ENCODE measurements around the gene HNRNPLL. TPM values are rescaled to one million over a fixed set of nuclear protein-coding genes. Genes with fewer than 3 reads are reported as not detected.
A peak's percentile ranks its signal among the peaks of the same experiment; 100 is the strongest.
"Not testable (repeated sequence)": the region's sequence is repeated elsewhere in the genome, so short reads cannot be mapped to it uniquely, and the experiment has no call there.

Gene HNRNPLL
- total RNA-seq, 2 donors from 2014 or later = 54.5 to 88.4 TPM

DNA sequence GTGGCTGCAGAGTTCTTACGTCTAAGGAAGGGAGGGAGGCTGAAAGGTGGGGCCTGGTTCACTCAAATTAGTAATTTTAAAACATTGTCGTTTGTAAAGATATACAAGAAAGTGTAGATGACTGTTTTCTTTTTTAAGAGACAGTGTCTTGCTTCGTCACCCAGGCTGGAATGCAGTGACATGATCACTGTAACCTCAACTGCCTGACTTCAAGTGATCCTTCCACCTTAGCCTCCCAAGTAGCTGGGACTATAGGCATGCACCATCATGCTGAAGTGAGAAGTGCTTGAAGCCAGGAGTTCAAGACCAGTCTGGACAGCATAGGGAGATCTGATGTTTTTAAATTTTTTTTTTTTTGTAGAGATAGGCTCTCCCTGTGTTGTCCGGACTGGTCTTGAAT is 52.9 kb downstream of the HNRNPLL start:
- ATAC-seq = no peak
- Mint-ChIP-seq H3K4me1 (ENCODE audit: low read depth in 2 of 2) (peaks cover 0 to 5% of the 10 kb centered on the region in 2 donors), H3K4me3 (no peak overlapping the region), H3K36me3 (no peaks in the 10 kb centered on the region), H3K27ac (no peak overlapping the region), H3K9me3 (no peaks in the 10 kb centered on the region), H3K27me3 (peaks cover 0 to 7% of the 10 kb centered on the region in 2 donors)
- no peak for DNase-seq (ENCODE audit: low spot score)

DNA sequence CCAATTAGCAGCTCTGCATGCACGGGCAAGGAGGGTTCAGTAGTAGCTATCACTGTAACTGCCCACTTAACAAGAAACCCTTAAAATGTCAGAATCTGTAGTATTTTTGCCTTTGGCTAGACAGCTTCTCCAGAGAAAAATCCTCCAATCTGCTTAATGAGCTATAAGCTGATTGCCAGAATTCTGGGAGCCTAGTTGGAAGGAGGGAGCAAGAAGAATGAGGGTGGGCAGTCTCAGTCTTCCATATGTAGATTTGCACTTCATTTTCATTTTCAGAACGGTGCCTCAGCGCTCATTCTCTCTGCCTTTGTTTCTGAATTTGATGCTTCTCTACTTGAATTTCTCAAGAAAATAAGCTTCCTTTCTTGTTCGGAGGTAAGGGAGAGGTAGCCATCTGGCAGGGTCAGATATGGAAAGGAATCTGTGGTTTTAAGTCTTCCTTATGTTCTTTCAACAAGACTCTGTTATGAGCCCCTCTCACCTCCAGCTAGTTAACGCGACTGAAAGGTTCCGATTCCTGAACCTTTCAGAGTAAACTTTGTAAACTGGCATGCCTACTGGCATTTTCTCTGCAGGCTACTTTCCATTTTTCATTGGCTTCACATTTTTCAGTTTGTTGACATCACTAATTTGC is 53.5 kb downstream of the HNRNPLL start:
- Mint-ChIP-seq H3K36me3 (no peaks in the 10 kb centered on the region), H3K4me3 (no peak overlapping the region), H3K27me3 (peaks cover 5% of the 10 kb centered on the region in 2 donors), H3K4me1 (ENCODE audit: low read depth in 2 of 2) (peaks cover 0 to 5% of the 10 kb centered on the region in 2 donors), H3K9me3 (no peaks in the 10 kb centered on the region), H3K27ac (no peak overlapping the region)
- no peak for DNase-seq (ENCODE audit: low spot score)
- no peak for ATAC-seq

DNA sequence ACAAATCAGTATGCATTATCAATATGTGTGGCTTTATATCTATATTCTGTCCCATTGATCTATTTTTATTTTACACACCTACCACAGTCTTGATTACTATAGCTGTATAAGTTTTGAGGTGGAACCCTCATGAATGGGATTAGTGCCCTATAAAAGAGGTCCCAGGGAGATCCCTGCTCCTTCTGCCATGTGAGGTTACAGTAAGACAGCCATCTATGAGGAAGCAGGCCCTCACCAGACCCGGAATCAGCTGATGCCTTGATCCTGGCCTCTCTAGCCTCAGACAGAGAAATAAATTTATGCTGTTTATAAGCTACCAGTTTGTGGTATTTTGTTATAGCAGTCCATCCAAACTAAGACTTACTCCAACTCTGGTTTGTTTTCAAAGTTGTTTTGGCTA is 54.9 kb downstream of the HNRNPLL start:
- Mint-ChIP-seq H3K27ac (no peak overlapping the region), H3K4me1 (ENCODE audit: low read depth in 2 of 2) (peaks cover 4 to 9% of the 10 kb centered on the region in 2 donors), H3K36me3 (no peaks in the 10 kb centered on the region), H3K4me3 (no peak overlapping the region), H3K27me3 (peaks cover 5 to 8% of the 10 kb centered on the region in 2 donors), H3K9me3 (no peaks in the 10 kb centered on the region)
- no peak for ATAC-seq
- no peak for DNase-seq (ENCODE audit: low spot score)

DNA sequence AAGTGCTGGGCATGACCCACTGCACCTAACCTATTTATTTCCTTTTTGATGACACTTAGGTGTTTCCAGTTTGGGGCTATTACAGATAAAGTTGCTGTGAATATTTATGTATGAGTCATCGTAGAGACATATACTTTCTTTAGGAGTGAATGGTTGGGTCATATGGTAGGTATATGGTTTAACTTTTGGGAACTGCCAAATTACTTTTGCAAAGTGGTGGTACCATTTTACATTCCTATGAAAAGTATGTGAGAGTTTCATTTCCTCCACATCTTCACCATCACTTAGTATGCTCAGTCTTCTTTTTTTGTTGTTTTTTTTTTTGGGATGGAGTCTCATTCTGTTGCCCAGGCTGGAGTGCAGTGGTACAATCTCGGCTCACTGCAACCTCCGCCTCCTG is 56.1 kb downstream of the HNRNPLL start:
- Mint-ChIP-seq H3K27ac (no peak overlapping the region), H3K9me3 (no peaks in the 10 kb centered on the region), H3K4me1 (ENCODE audit: low read depth in 2 of 2) (peaks cover 7 to 8% of the 10 kb centered on the region in 2 donors), H3K36me3 (no peaks in the 10 kb centered on the region), H3K27me3 (peaks cover 2 to 8% of the 10 kb centered on the region in 2 donors), H3K4me3 (no peak overlapping the region)
- DNase-seq (ENCODE audit: low spot score) (no peak), ATAC-seq (no peak)

DNA sequence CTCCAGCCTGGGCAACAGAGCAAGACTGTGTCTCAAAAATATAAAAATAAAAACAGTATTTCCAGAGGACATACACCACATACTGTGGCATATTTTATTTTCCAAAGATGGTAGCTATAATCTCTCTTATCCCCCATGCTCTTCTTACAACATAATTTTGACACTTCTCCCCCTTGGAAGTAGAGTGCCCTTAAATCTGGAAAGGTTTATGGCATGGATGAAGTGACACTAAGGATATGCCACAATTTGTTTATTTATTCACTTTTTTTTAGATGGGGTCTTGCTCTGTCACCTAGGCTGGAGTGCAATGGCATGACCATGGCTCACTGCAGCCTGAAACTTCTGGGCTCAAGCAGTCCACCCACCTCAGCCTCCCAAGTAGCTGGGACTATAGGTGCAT is 56.7 kb downstream of the HNRNPLL start:
- peaks cover 2 to 8% of the 10 kb centered on the region in 2 donors for H3K27me3 Mint-ChIP-seq
- H3K9me3 Mint-ChIP-seq = no peaks in the 10 kb centered on the region
- H3K27ac Mint-ChIP-seq = no peak overlapping the region
- no peak overlapping the region for H3K4me3 Mint-ChIP-seq
- H3K36me3 Mint-ChIP-seq = no peaks in the 10 kb centered on the region
- peaks cover 7 to 8% of the 10 kb centered on the region in 2 donors for H3K4me1 Mint-ChIP-seq (ENCODE audit: low read depth in 2 of 2)
- DNase-seq (ENCODE audit: low spot score) (no peak), ATAC-seq (no peak)

DNA sequence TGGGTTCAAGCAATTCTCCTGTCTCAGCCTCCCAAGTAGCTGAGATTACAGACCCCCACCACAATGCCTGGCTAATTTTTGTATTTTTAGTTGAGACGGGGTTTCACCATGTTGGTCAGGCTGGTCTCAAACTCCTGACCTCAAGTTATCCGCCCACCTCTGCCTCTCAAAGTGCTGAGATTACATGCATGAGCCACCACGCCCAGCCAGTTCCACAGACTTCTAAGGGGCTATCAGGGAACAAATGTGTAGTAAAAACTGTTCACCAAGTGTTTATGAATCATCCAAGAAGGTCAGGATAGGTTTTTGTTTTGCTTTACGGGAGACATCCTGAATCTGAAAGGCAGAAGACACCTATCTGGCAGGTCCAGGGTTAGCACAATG is 60.5 kb downstream of the HNRNPLL start:
- H3K4me1 Mint-ChIP-seq (ENCODE audit: low read depth in 2 of 2); H3K4me3 Mint-ChIP-seq; H3K9me3 Mint-ChIP-seq; H3K36me3 Mint-ChIP-seq; ATAC-seq; H3K27ac Mint-ChIP-seq; DNase-seq (ENCODE audit: low spot score): not testable (repeated sequence)
- H3K27me3 Mint-ChIP-seq = peaks cover 4 to 13% of the 10 kb centered on the region in 2 donors

DNA sequence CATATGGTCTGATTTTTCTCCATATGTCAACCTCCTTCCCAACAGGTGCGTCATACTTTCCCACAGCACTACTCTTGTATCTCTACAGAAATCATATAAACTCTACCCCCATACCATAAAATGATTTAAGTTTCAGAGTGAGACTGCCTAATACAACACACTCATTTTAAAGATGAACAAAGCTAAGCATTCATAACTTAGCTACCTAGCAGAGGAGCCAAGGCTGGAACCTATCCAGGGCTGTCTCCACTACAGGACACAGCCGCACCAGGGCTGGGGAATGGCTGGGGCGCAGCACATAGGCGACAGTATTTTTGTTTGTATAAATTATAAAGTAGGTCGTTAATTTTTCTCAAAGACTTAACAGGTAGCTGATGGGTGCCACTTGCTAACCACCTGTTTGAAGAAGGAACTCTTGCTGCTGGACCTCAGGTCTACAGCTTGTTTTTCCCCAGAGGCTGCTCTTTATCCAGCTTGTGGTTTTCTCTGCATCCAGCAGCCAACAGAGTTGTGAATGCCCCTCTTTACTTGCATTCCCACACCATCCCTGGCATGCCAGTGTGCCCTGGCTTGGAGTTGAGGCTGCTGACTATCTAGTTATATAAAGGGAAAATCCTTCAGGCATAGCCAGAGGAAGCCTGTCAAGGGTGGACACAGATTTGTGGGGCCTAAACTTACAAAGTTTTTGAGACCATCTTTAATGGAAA is 62.0 kb downstream of the HNRNPLL start:
- Mint-ChIP-seq H3K4me3 (no peak overlapping the region), H3K4me1 (ENCODE audit: low read depth in 2 of 2) (peaks cover 7 to 9% of the 10 kb centered on the region in 2 donors), H3K9me3 (no peaks in the 10 kb centered on the region), H3K36me3 (no peaks in the 10 kb centered on the region), H3K27ac (no peak overlapping the region), H3K27me3 (peaks cover 2 to 13% of the 10 kb centered on the region in 2 donors)
- DNase-seq (ENCODE audit: low spot score) = no peak
- ATAC-seq = no peak

DNA sequence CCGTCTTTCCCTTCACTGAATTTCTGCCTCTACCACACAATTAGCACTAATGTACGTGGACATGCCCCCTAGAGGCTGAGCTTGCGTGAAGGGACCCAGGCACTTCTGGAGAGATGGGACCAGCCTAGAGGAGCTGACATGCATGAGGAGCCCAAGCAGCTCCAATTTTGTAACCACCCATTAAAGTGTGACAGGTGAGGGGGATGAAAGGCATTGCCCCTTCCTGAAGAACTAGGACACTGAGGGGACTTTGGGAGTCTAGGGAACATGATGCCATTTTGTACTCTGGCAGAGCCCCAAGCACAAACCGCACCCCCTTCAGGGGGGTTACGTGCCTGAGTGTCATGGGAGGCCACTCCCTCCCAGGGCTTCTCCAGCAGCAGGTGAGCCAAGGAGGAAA is 63.6 kb downstream of the HNRNPLL start:
- H3K4me3 Mint-ChIP-seq = no peak overlapping the region
- DNase-seq (ENCODE audit: low spot score) (no peak), ATAC-seq (no peak)
- peaks cover 6 to 14% of the 10 kb centered on the region in 2 donors for H3K27me3 Mint-ChIP-seq
- H3K9me3 Mint-ChIP-seq = no peaks in the 10 kb centered on the region
- H3K4me1 Mint-ChIP-seq (ENCODE audit: low read depth in 2 of 2) = peaks cover 9 to 13% of the 10 kb centered on the region in 2 donors
- no peaks in the 10 kb centered on the region for H3K36me3 Mint-ChIP-seq
- H3K27ac Mint-ChIP-seq = no peak overlapping the region

DNA sequence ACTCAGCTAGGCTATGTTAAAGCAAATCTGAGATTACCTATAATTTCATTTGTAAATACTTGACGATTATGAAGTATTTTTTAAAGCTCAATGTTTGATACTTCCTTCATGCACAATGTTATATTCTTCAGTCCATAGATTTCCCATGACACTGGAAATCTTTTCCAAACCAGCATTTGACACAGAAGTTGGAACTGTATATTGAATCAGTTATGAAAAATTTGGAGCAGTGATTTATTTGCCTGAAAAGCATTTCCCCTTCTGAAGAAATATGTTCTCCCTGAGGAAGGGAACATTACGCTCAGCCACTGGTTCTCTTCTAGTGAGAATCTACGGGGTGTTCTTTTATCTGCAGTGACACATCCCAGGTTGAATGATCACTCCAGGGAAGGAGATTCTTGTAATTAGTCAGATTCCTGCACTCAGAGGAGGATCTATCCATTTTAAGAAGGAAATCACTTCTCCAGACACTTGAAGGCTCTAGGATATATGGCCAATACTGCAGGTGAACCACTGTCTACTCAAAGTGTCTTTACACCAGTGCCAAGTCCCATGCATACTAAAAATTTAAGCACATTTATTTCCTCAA is 64.7 kb downstream of the HNRNPLL start:
- DNase-seq (ENCODE audit: low spot score) (no peak), ATAC-seq (no peak)
- Mint-ChIP-seq H3K27ac (no peak overlapping the region), H3K36me3 (no peaks in the 10 kb centered on the region), H3K27me3 (peaks cover 7 to 12% of the 10 kb centered on the region in 2 donors), H3K4me3 (no peak overlapping the region), H3K9me3 (no peaks in the 10 kb centered on the region), H3K4me1 (ENCODE audit: low read depth in 2 of 2) (peaks cover 8 to 11% of the 10 kb centered on the region in 2 donors)

DNA sequence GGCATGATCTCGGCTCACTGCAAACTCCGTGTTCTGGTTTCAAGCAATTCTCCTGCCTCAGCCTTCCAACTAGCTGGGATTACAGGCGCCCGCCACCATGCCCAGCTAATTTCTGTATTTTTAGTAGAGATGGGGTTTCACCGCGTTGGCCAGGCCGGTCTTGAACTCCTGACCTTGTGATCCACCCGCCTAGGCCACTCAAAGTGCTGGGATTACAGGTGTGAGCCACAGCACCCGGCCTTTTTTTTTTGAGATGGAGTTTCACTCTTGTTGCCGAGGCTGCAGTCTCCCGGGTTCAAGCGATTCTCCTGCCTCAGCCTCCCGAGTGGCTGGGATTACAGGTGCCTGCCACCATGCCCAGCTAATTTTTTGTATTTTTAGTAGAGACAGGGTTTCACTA is 65.4 kb downstream of the HNRNPLL start:
- not testable (repeated sequence) for H3K4me1 Mint-ChIP-seq (ENCODE audit: low read depth in 2 of 2); DNase-seq (ENCODE audit: low spot score); H3K27ac Mint-ChIP-seq; H3K4me3 Mint-ChIP-seq; H3K36me3 Mint-ChIP-seq; ATAC-seq; H3K9me3 Mint-ChIP-seq
- H3K27me3 Mint-ChIP-seq = peaks cover 12 to 13% of the 10 kb centered on the region in 2 donors

DNA sequence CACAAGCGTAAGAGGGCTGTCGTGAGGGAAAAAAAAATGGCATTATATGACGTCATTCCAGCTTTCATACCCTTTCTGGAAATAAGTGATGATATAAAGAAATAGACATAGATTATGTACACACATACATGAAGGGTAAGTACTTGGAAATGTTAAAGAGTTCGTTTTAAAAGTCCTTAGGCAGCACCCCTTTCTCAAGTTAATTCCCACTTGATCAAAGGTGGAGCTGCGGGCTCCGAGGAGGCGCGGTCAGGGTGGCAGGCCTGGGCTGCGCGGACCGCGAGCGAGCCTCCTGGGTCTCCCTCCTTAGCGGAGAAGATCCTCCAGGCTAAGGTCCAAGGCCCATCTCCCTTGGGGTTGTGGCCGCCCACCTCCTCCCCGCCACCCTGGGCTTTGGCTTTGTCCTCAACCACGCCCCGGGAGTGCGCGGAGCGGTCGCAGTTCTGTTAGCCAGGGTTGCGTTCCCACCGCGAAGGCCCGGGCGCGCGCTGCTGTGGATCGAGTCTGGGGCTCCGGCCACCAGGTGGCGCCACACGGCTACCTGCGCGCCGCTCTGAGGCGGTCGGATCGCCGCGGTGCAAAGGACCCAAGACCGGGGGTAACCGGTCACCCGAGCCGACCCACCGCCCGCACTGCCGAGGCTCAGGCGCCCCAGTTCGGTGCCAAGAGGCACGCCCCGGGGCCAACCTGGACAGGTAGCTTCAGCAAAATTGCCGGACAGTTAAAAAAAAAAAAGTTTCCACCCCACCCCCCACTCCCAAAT is 66.8 kb downstream of the HNRNPLL start:
- peaks cover 12 to 15% of the 10 kb centered on the region in 2 donors for H3K27me3 Mint-ChIP-seq
- no peaks in the 10 kb centered on the region for H3K9me3 Mint-ChIP-seq
- DNase-seq (ENCODE audit: low spot score) (peak; percentile 82), ATAC-seq (peak; percentile 93 to 94)
- no peak overlapping the region for H3K27ac Mint-ChIP-seq
- no peaks in the 10 kb centered on the region for H3K36me3 Mint-ChIP-seq
- peaks cover 3 to 5% of the 10 kb centered on the region in 2 donors for H3K4me1 Mint-ChIP-seq (ENCODE audit: low read depth in 2 of 2)
- peak overlapping the region; percentile 56 for H3K4me3 Mint-ChIP-seq

DNA sequence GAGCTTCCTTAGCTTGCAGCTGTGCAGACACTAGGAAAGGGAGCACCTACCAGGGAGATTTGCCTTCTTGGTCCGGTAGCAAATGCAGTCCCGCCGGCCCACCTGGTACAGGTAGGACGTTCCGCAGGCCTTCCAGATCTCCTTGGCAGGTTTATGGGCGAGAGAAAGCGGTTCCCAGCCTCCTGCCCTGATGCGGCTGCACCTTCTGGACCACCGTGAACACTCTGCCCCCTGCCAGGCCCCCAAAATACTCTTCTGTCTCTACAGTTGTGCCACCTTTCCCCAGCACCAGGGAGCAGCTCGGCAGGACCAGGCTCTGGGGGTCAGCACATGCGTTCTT is 67.4 kb downstream of the HNRNPLL start:
- H3K27me3 Mint-ChIP-seq = peaks cover 16 to 18% of the 10 kb centered on the region in 2 donors
- no peaks in the 10 kb centered on the region for H3K9me3 Mint-ChIP-seq
- H3K4me1 Mint-ChIP-seq (ENCODE audit: low read depth in 2 of 2) = peaks cover 3 to 5% of the 10 kb centered on the region in 2 donors
- ATAC-seq (no peak), DNase-seq (ENCODE audit: low spot score) (no peak)
- no peak overlapping the region for H3K27ac Mint-ChIP-seq
- peak overlapping the region; percentile 56 for H3K4me3 Mint-ChIP-seq
- no peaks in the 10 kb centered on the region for H3K36me3 Mint-ChIP-seq

DNA sequence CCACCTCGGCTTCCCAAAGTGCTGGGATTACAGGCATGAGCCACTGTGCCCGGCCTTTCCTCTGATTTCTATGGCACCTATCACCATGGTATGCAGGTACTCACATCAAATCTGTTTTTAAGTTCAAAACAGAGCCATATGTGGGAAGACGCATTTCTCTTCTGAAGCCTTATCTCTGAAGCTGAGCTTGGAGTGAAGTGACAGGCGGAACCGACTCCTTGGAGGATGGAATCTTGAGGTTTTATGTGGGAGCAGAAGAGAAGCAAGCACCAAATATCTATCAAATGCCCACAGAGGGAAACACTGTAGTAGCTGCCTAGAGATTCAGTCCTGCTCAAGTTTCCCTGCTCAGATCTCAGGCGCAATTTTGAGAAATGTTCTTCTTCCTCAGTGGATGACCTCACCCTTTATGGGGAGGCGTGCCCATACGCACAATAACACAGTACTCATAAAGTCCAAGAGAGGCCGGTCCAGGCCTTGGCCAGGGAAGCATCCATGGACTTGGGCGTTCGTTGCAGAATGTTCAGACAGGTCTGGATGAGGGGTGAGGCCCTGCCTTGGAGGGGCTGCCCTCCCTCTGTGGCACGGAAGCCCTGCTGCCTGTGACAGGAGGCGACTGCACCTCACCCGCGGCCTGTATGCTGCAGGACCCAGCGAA is 67.9 kb downstream of the HNRNPLL start:
- no peak overlapping the region for H3K4me3 Mint-ChIP-seq
- H3K9me3 Mint-ChIP-seq = no peaks in the 10 kb centered on the region
- no peak for DNase-seq (ENCODE audit: low spot score)
- no peak overlapping the region for H3K27ac Mint-ChIP-seq
- ATAC-seq = no peak
- peaks cover 20 to 21% of the 10 kb centered on the region in 2 donors for H3K27me3 Mint-ChIP-seq
- H3K4me1 Mint-ChIP-seq (ENCODE audit: low read depth in 2 of 2) = peaks cover 3 to 5% of the 10 kb centered on the region in 2 donors
- H3K36me3 Mint-ChIP-seq = no peaks in the 10 kb centered on the region
